Panc1 (cell line): ENCODE measurements around the gene CTAGE8. TPM values are rescaled to one million over a fixed set of nuclear protein-coding genes. Genes with fewer than 3 reads are reported as not detected.
"Not testable (repeated sequence)": the region's sequence is repeated elsewhere in the genome, so short reads cannot be mapped to it uniquely, and the experiment has no call there.

ENCODE experiments used
- ATAC-seq: fragments of 200-7000 bp; cut with Tn5 transposase; 2 replicates; pipeline ENCODE4 v1.9.1; 2020; ENCODE audit warnings: mild to moderate bottlenecking, moderate library complexity
- BruUV-seq: library from RNA; stranded (reverse); fragments of 400-500 nt; replicated peaks from 2 replicates; lab custom pipeline; 2021; lab: Mats Ljungman, UMichigan
- CTCF ChIA-PET: fragments of 300-600 bp; sonication (Branson Sonifier 250); formaldehyde crosslinking; loops from one replicate; lab custom pipeline; 2022; ENCODE audit warnings: antibody characterized with exemption; lab: Charles Lee
- POLR2A ChIA-PET: fragments of 300-600 bp; sonication (Branson Sonifier 250); formaldehyde crosslinking; loops from one replicate; lab custom pipeline; 2022; ENCODE audit warnings: antibody characterized with exemption; lab: Charles Lee
- DNase-seq: peaks from one replicate; pipeline ENCODE4 v3.0.0-alpha.2; 2010; ENCODE audit warnings: low read depth, low spot score
- H3K27ac ChIP-seq: 2 replicates; pipeline ENCODE4 v1.5.1; 2011; ENCODE audit warnings: mild to moderate bottlenecking, low read length, inconsistent platforms
- H3K27me3 ChIP-seq: fragments of 200-500 bp; sonication (Bioruptor generic); 2 replicates; pipeline ENCODE4 v1.6.0; 2014; ENCODE audit warnings: low read length, inconsistent platforms; ENCODE audit not compliant: control insufficient read depth, insufficient read depth
- H3K36me3 ChIP-seq: fragments of 200-500 bp; sonication (Bioruptor generic); 2 replicates; pipeline ENCODE4 v1.5.1; 2014; ENCODE audit warnings: inconsistent platforms, mild to moderate bottlenecking, low read length, moderate library complexity; ENCODE audit not compliant: control insufficient read depth, insufficient read depth
- H3K4me1 ChIP-seq: 2 replicates; pipeline ENCODE4 v1.5.1; 2011; ENCODE audit warnings: inconsistent platforms, mild to moderate bottlenecking, low read length, moderate library complexity; ENCODE audit not compliant: control insufficient read depth, insufficient read depth
- H3K4me3 ChIP-seq, 2 experiments: 2 replicates each; pipeline ENCODE4 v1.5.1; 2011 to 2012; ENCODE audit warnings: low read depth in 2 of 2, low read length in 2 of 2, mild to moderate bottlenecking in 2 of 2, inconsistent platforms in 1 of 2, moderate library complexity in 1 of 2
- H3K9me3 ChIP-seq: fragments of 200-500 bp; sonication (Bioruptor generic); 2 replicates; pipeline ENCODE4 v1.5.1; 2014; ENCODE audit warnings: low read depth, mild to moderate bottlenecking, inconsistent platforms, low read length, moderate library complexity; ENCODE audit not compliant: control insufficient read depth, insufficient read depth
- in situ Hi-C: cut with HindIII; loops from 2 replicates; pipeline ENCODE4 v1.10.0; 2016; ENCODE audit warnings: low sequenced_read_pairs, low pct_unique_long_range_greater_than_20kb
- intact Hi-C: fragments of 100-400 bp; cut with micrococcal nuclease; formaldehyde crosslinking; loops from one replicate; pipeline ENCODE4 v1.10.0; 2022; ENCODE audit not compliant: unreplicated experiment
- total RNA-seq: library from RNA; stranded (reverse); gene quantifications from one replicate; pipeline ENCODE4 v1.2.1, GENCODE V29; 2021; ENCODE audit not compliant: unreplicated experiment

Gene CTAGE8
- total RNA-seq, 1 experiment from 2014 or later: 5.2 TPM

- H3K4me3 ChIP-seq, H3K4me1 ChIP-seq, CTCF ChIA-PET, H3K27me3 ChIP-seq, POLR2A ChIA-PET, BruUV-seq, H3K27ac ChIP-seq, H3K9me3 ChIP-seq, ATAC-seq, H3K36me3 ChIP-seq, in situ Hi-C loops, intact Hi-C loops, DNase-seq: not testable (repeated sequence)
Measured at GRCh38 chr7:144226866-144227265, 42.2 kb downstream of the CTAGE8 start.

GRCh38 chr7:144223675-144224074 is 45.4 kb downstream of the CTAGE8 start:
- H3K27ac ChIP-seq, H3K4me1 ChIP-seq, H3K9me3 ChIP-seq, in situ Hi-C loops, H3K27me3 ChIP-seq, BruUV-seq, POLR2A ChIA-PET, H3K4me3 ChIP-seq, H3K36me3 ChIP-seq, CTCF ChIA-PET, intact Hi-C loops, DNase-seq, ATAC-seq: not testable (repeated sequence)

- in situ Hi-C loops, H3K4me1 ChIP-seq, BruUV-seq, DNase-seq, H3K27me3 ChIP-seq, H3K4me3 ChIP-seq, H3K36me3 ChIP-seq, H3K9me3 ChIP-seq, CTCF ChIA-PET, intact Hi-C loops, H3K27ac ChIP-seq, ATAC-seq, POLR2A ChIA-PET: not testable (repeated sequence)
Measured at GRCh38 chr7:144220531-144220930, 48.6 kb downstream of the CTAGE8 start.

- POLR2A ChIA-PET, DNase-seq, H3K27me3 ChIP-seq, H3K9me3 ChIP-seq, H3K4me1 ChIP-seq, intact Hi-C loops, H3K4me3 ChIP-seq, H3K27ac ChIP-seq, BruUV-seq, H3K36me3 ChIP-seq, in situ Hi-C loops: not testable (repeated sequence)
- ATAC-seq: peak; percentile 62; the same call in 1 of the 2 replicates
- CTCF ChIA-PET: interaction anchor here (0.6 kb wide), 1 partner anchor 113 kb away, joined by 3 read pairs; no protein-coding TSS in a partner anchor
Measured at GRCh38 chr7:144219149-144219548, 49.9 kb downstream of the CTAGE8 start.

- intact Hi-C loops, H3K4me3 ChIP-seq, POLR2A ChIA-PET, DNase-seq, H3K9me3 ChIP-seq, H3K4me1 ChIP-seq, H3K27ac ChIP-seq, H3K36me3 ChIP-seq, BruUV-seq, H3K27me3 ChIP-seq, in situ Hi-C loops: not testable (repeated sequence)
- ATAC-seq: 0 out of 2 replicates have a peak, but pooled peaks have one; percentile 26
- CTCF ChIA-PET: interaction anchor here (0.6 kb wide), 1 partner anchor 113 kb away, joined by 3 read pairs; no protein-coding TSS in a partner anchor
Measured at GRCh38 chr7:144218581-144218980, 50.5 kb downstream of the CTAGE8 start.

GRCh38 chr7:144217200-144217599 is 51.9 kb downstream of the CTAGE8 start:
- H3K9me3 ChIP-seq, in situ Hi-C loops: not testable (repeated sequence)

More at GRCh38 chr7:144217200-144217599, 51.9 kb downstream of the CTAGE8 start:
- BruUV-seq, H3K36me3 ChIP-seq, H3K27ac ChIP-seq, H3K4me1 ChIP-seq, CTCF ChIA-PET, ATAC-seq, POLR2A ChIA-PET, intact Hi-C loops, DNase-seq, H3K4me3 ChIP-seq, H3K27me3 ChIP-seq: not testable (repeated sequence)
